Neuronal stem cell (in vitro differentiated cells): ENCODE measurements around the gene DNA2.

Source experiments
- DNase-seq: peaks from one replicate; pipeline ENCODE4 v3.0.0-alpha.2; 2013; ENCODE audit warnings: low spot score
- H2AFZ ChIP-seq: one replicate; pipeline ENCODE4 v1.6.1; 2013; ENCODE audit warnings: mild to moderate bottlenecking, low read length, inconsistent platforms
- H2AK5ac ChIP-seq: 2 replicates; pipeline ENCODE4 v1.6.1; 2013; ENCODE audit warnings: low read depth, mild to moderate bottlenecking, inconsistent platforms, low read length, moderate library complexity, mixed read lengths
- H2BK120ac ChIP-seq: 2 replicates; pipeline ENCODE4 v1.6.1; 2013; ENCODE audit warnings: low read depth, mild to moderate bottlenecking, inconsistent platforms, low read length, moderate library complexity, mixed read lengths
- H2BK12ac ChIP-seq: one replicate; pipeline ENCODE4 v1.6.1; 2013; ENCODE audit warnings: low read length, inconsistent platforms
- H2BK15ac ChIP-seq: 2 replicates; pipeline ENCODE4 v1.6.1; 2013; ENCODE audit warnings: mild to moderate bottlenecking, low read length, inconsistent platforms, mixed read lengths
- H2BK5ac ChIP-seq: one replicate; pipeline ENCODE4 v1.6.1; 2013; ENCODE audit warnings: inconsistent platforms, mild to moderate bottlenecking, low read length, moderate library complexity
- H3K14ac ChIP-seq: one replicate; pipeline ENCODE4 v1.6.1; 2013; ENCODE audit warnings: low read length, inconsistent platforms
- H3K18ac ChIP-seq: 2 replicates; pipeline ENCODE4 v1.6.1; 2013; ENCODE audit warnings: low read length, inconsistent platforms
- H3K23ac ChIP-seq: 2 replicates; pipeline ENCODE4 v1.6.1; 2013; ENCODE audit warnings: low read depth, mild to moderate bottlenecking, mixed read lengths, low read length, inconsistent platforms; ENCODE audit not compliant: poor library complexity
- H3K27ac ChIP-seq: replicated peaks from 3 replicates; pipeline ENCODE4 v1.5.1; 2013; ENCODE audit warnings: low read length, inconsistent platforms
- H3K27me3 ChIP-seq, 3 experiments: 2 replicates each; pipeline ENCODE4 v1.6.1; 2013; ENCODE audit warnings: low read length in 3 of 3, mild to moderate bottlenecking in 2 of 3, inconsistent platforms in 1 of 3, low read depth in 1 of 3, mixed read lengths in 1 of 3, moderate library complexity in 1 of 3; ENCODE audit not compliant: control insufficient read depth in 3 of 3, insufficient read depth in 3 of 3
- H3K36me3 ChIP-seq, 2 donors: replicated peaks in 1 of 2; 2 replicates each; pipeline ENCODE4 v1.6.1; 2013; ENCODE audit warnings: low read length in 2 of 2; ENCODE audit not compliant: control insufficient read depth in 2 of 2, insufficient read depth in 2 of 2
- H3K4ac ChIP-seq: 2 replicates; pipeline ENCODE4 v1.6.1; 2013; ENCODE audit warnings: inconsistent platforms, mild to moderate bottlenecking, low read length, moderate library complexity
- H3K4me1 ChIP-seq, 2 donors: 1 replicate in 1 of 2; 2 replicates in 1 of 2; pipeline ENCODE4 v1.6.1; 2013; ENCODE audit warnings: low read length in 2 of 2, low read depth in 1 of 2; ENCODE audit not compliant: control insufficient read depth in 2 of 2, insufficient read depth in 1 of 2
- H3K4me2 ChIP-seq: one replicate; pipeline ENCODE4 v1.6.1; 2013; ENCODE audit warnings: mild to moderate bottlenecking, low read length, inconsistent platforms; ENCODE audit not compliant: insufficient read depth, poor library complexity, severe bottlenecking
- H3K4me3 ChIP-seq, 2 donors: 2 replicates each; pipeline ENCODE4 v1.5.1; 2013; ENCODE audit warnings: low read length in 2 of 2, mild to moderate bottlenecking in 2 of 2, inconsistent platforms in 1 of 2, moderate library complexity in 1 of 2
- H3K79me1 ChIP-seq: one replicate; pipeline ENCODE4 v1.6.1; 2013; ENCODE audit warnings: low read depth, mild to moderate bottlenecking, inconsistent platforms, low read length, moderate library complexity
- H3K9ac ChIP-seq: one replicate; pipeline ENCODE4 v1.6.1; 2013; ENCODE audit warnings: mild to moderate bottlenecking, low read depth, low read length, inconsistent platforms; ENCODE audit not compliant: poor library complexity
- H3K9me3 ChIP-seq, 2 donors: replicated peaks in 1 of 2; 2 replicates each; pipeline versions ENCODE3 to v1.6.1; 2013; ENCODE audit warnings: low read length in 2 of 2, mild to moderate bottlenecking in 2 of 2, inconsistent platforms in 1 of 2, low read depth in 1 of 2, mixed read lengths in 1 of 2, moderate library complexity in 1 of 2; ENCODE audit not compliant: control insufficient read depth in 2 of 2, insufficient read depth in 1 of 2
- H4K8ac ChIP-seq: one replicate; pipeline ENCODE4 v1.6.1; 2013; ENCODE audit warnings: low read depth, mild to moderate bottlenecking, inconsistent platforms, low read length, moderate library complexity
- H4K91ac ChIP-seq: one replicate; pipeline ENCODE4 v1.6.1; 2013; ENCODE audit warnings: low read length, low read depth, mild to moderate bottlenecking, inconsistent platforms; ENCODE audit not compliant: poor library complexity
- WGBS, 2 donors: extraction: QIAGEN DNeasy Blood & Tissue Kit; methylation state at CpG; one replicate each; pipeline ENCODE4 v1.1.7; 2013; ENCODE audit warnings: missing lambda C conversion rate in 2 of 2, mixed read lengths in 1 of 2; ENCODE audit not compliant: insufficient read length in 2 of 2, insufficient replicate concordance in 1 of 2; ENCODE audit errors: extremely low coverage in 2 of 2; 5-methylcytosine and 5-hydroxymethylcytosine counted together

DNA2 gene

DNA sequence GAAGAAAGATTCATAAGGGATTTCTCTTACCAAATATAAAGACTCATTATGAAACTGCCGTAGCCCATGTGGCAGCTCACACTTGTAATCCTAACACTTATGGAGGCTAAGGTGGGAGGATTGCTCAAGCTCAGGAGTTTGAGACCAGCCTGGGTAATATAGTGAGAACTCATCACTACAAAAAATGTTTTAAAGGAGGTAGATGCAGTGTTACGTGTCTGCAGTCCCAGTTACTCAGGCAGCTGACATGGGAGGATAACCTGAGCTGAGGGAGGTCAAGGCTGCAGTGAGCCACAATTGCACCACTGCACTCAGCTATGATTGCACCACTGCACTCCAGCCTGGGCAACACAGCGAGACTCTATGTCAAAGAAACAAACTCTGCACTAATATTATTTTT lies 18.1 kb upstream of the DNA2 start:
- Histone ChIP-seq H3K4me3 (no peak overlapping the region), H4K91ac (no peak overlapping the region), H3K23ac (no peak overlapping the region), H4K8ac (no peak overlapping the region), H2BK15ac (no peak overlapping the region), H2AK5ac (no peak overlapping the region), H3K18ac (no peak overlapping the region), H3K9ac (no peak overlapping the region), H2BK12ac (no peak overlapping the region), H2AFZ (no peak overlapping the region), H3K36me3 (peaks cover 0 to 56% of the 10 kb centered on the region in 2 donors), H3K4me2 (no peak overlapping the region), H3K27ac (no peak overlapping the region), H3K79me1 (no peaks in the 10 kb centered on the region), H2BK5ac (no peak overlapping the region), H3K9me3 (no peaks in the 10 kb centered on the region), H3K4ac (no peak overlapping the region), H2BK120ac (no peak overlapping the region), H3K27me3 (no peaks in the 10 kb centered on the region), H3K4me1 (no peaks in the 10 kb centered on the region), H3K14ac (no peak overlapping the region)
- WGBS, 2 donors, result no CpG with 5 or more reads among the region's 3 CpGs
- no peak for DNase-seq

DNA sequence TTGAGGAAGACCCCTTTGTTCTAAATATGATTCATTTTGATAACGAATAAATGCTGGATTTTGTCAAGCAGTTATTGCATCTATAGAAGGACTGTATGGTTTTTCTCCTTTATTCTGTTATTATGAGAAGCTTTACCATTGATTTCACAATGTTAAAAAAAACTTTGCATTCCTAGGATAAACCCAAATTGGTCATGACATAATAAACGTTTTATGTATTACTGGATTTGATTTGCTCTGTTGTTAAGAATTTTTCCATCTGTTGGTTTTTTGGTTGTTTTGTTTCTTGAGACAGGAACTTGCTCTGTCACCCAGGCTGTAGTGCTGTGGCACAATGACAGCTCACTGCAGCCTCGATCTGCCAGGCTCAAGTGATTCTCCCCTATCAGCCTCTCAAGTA lies 2.2 kb upstream of the DNA2 start:
- no peak overlapping the region for H2BK12ac ChIP-seq
- H3K9ac ChIP-seq, result no peak overlapping the region
- H4K91ac ChIP-seq, result no peak overlapping the region
- H3K4me3 ChIP-seq, result no peak overlapping the region
- no CpG with 5 or more reads among the region's 3 CpGs for WGBS, 2 donors
- no peak overlapping the region for H3K23ac ChIP-seq
- H3K4me2 ChIP-seq, result no peak overlapping the region
- H3K18ac ChIP-seq, result no peak overlapping the region
- no peak overlapping the region for H3K4ac ChIP-seq
- no peak overlapping the region for H3K14ac ChIP-seq
- no peak overlapping the region for H2BK120ac ChIP-seq
- no peak overlapping the region for H4K8ac ChIP-seq
- H3K27ac ChIP-seq, result no peak overlapping the region
- peaks cover 0 to 9% of the 10 kb centered on the region in 2 donors for H3K36me3 ChIP-seq
- no peaks in the 10 kb centered on the region for H3K27me3 ChIP-seq
- H2AFZ ChIP-seq, result no peak overlapping the region
- H3K79me1 ChIP-seq, result no peaks in the 10 kb centered on the region
- H3K4me1 ChIP-seq, result peaks cover 2 to 5% of the 10 kb centered on the region in 2 donors
- no peak overlapping the region for H2BK5ac ChIP-seq
- no peak overlapping the region for H2BK15ac ChIP-seq
- H2AK5ac ChIP-seq, result no peak overlapping the region
- DNase-seq, result no peak
- H3K9me3 ChIP-seq, result no peaks in the 10 kb centered on the region

DNA sequence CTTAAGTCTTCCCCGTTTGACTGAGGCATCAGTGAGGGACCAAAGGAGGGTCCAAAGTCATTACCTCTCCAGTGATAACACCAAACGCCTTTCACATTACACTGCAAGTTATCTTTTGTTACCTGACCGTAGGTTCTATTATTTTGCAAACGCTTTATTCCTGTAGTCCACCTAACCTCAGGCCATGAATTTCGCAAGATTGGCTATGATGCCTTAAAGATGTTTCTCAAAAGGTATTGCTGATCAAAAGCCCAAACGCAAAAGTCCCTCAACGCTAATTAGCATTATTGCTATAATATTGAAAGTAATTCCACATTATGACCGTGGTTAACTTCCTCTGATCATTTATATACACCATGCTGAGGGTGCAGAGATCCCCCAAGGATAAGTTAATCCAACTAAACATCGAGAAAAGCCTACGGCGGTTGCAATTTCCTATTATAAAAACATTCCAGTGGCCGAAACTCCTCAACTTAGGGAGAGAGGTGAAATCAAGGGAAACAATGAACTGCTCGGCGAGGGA lies 649 bp downstream of the DNA2 start:
- peak overlapping the region; percentile 58 for H2AK5ac ChIP-seq
- H2BK12ac ChIP-seq, result no peak overlapping the region
- H3K4me1 ChIP-seq, result peaks cover 2 to 5% of the 10 kb centered on the region in 2 donors
- H3K9ac ChIP-seq, result peak overlapping the region; percentile 85
- WGBS, 2 donors, result no CpG with 5 or more reads among the region's 14 CpGs
- DNase-seq, result no peak
- H3K27me3 ChIP-seq, result no peaks in the 10 kb centered on the region
- no peak overlapping the region for H4K91ac ChIP-seq
- H4K8ac ChIP-seq, result no peak overlapping the region
- H2BK15ac ChIP-seq, result no peak overlapping the region
- no peaks in the 10 kb centered on the region for H3K9me3 ChIP-seq
- peak overlapping the region; percentile 80 for H3K4me2 ChIP-seq
- H3K23ac ChIP-seq, result no peak overlapping the region
- peak overlapping the region; percentile 98 for H3K27ac ChIP-seq
- H2BK120ac ChIP-seq, result no peak overlapping the region
- no peak overlapping the region for H3K4ac ChIP-seq
- no peak overlapping the region for H2BK5ac ChIP-seq
- peak overlapping the region; percentile 95 for H3K18ac ChIP-seq
- peaks cover 8 to 37% of the 10 kb centered on the region in 2 donors for H3K36me3 ChIP-seq
- H3K14ac ChIP-seq, result peak overlapping the region; percentile 63
- H3K79me1 ChIP-seq, result no peaks in the 10 kb centered on the region
- peak overlapping the region; percentile 96 for H2AFZ ChIP-seq
- H3K4me3 ChIP-seq, result peak overlapping the region; percentile 75 to 94

GRCh38 chr10:68470300-68470699 lies 1.5 kb downstream of the DNA2 start:
- Histone ChIP-seq H2BK5ac (no peak overlapping the region), H4K8ac (no peak overlapping the region), H3K9me3 (no peaks in the 10 kb centered on the region), H2AFZ (no peak overlapping the region), H3K9ac (no peak overlapping the region), H3K18ac (no peak overlapping the region), H3K23ac (no peak overlapping the region), H2BK15ac (no peak overlapping the region), H3K4me1 (peaks cover 2 to 5% of the 10 kb centered on the region in 2 donors), H3K14ac (no peak overlapping the region), H2BK120ac (no peak overlapping the region), H3K4ac (no peak overlapping the region), H3K27me3 (no peaks in the 10 kb centered on the region), H2AK5ac (no peak overlapping the region), H3K79me1 (no peaks in the 10 kb centered on the region), H2BK12ac (no peak overlapping the region), H3K4me2 (peak overlapping the region; percentile 37), H3K4me3 (peak overlapping the region; percentile 73 to 75), H4K91ac (no peak overlapping the region), H3K36me3 (peaks cover 8 to 46% of the 10 kb centered on the region in 2 donors), H3K27ac (no peak overlapping the region)
- no peak for DNase-seq
- no CpG with 5 or more reads among the region's 6 CpGs for WGBS, 2 donors
